H9 (cell line): ENCODE data around the gene CELF5. TPM values are rescaled to one million over a fixed set of nuclear protein-coding genes. Genes with fewer than 3 reads are reported as not detected.

Experiments used
- DNase-seq: peaks from one replicate; pipeline ENCODE4 v3.0.0-alpha.2; 2017
- H2AFZ ChIP-seq: one replicate; pipeline ENCODE4 v1.6.1; 2013; ENCODE audit warnings: mild to moderate bottlenecking, low read length, control low read depth, moderate library complexity
- H2AK5ac ChIP-seq: 2 replicates; pipeline ENCODE4 v1.6.1; 2013; ENCODE audit warnings: low read length, control low read depth, mixed read lengths; ENCODE audit not compliant: insufficient read length
- H2BK120ac ChIP-seq: one replicate; pipeline ENCODE4 v1.6.1; 2013; ENCODE audit warnings: low read depth, mild to moderate bottlenecking, low read length, control low read depth, inconsistent platforms; ENCODE audit not compliant: poor library complexity, severe bottlenecking
- H2BK12ac ChIP-seq: 2 replicates; pipeline ENCODE4 v1.6.1; 2013; ENCODE audit warnings: low read length, control low read depth, mixed read lengths, low read depth; ENCODE audit not compliant: insufficient read length
- H2BK15ac ChIP-seq: 2 replicates; pipeline ENCODE4 v1.6.1; 2013; ENCODE audit warnings: low read depth, low read length, control low read depth
- H2BK20ac ChIP-seq: one replicate; pipeline ENCODE4 v1.6.1; 2013; ENCODE audit warnings: low read depth, mild to moderate bottlenecking, low read length, control low read depth, inconsistent platforms; ENCODE audit not compliant: poor library complexity, severe bottlenecking
- H2BK5ac ChIP-seq: 2 replicates; pipeline ENCODE4 v1.6.1; 2013; ENCODE audit warnings: low read length, control low read depth, mixed read lengths; ENCODE audit not compliant: insufficient read length
- H3K14ac ChIP-seq: 2 replicates; pipeline ENCODE4 v1.6.1; 2013; ENCODE audit warnings: low read length, control low read depth; ENCODE audit not compliant: insufficient read depth
- H3K18ac ChIP-seq: 2 replicates; pipeline ENCODE4 v1.6.1; 2013; ENCODE audit warnings: low read depth, mild to moderate bottlenecking, mixed read lengths, low read length, control low read depth; ENCODE audit not compliant: insufficient read length
- H3K23ac ChIP-seq: 2 replicates; pipeline ENCODE4 v1.6.1; 2013; ENCODE audit warnings: low read length, control low read depth, mixed read lengths, low read depth; ENCODE audit not compliant: insufficient read length
- H3K23me2 ChIP-seq: 2 replicates; pipeline ENCODE4 v1.6.1; 2013; ENCODE audit warnings: low read depth, mild to moderate bottlenecking, mixed read lengths, low read length, control low read depth; ENCODE audit not compliant: insufficient read length, poor library complexity, severe bottlenecking
- H3K27ac ChIP-seq: 2 replicates; pipeline ENCODE4 v1.5.1; 2013; ENCODE audit warnings: low read length, control low read depth, mixed read lengths, low read depth; ENCODE audit not compliant: insufficient read length
- H3K27me3 ChIP-seq: 2 replicates; pipeline ENCODE4 v1.6.1; 2013; ENCODE audit warnings: low read length, control low read depth, inconsistent platforms; ENCODE audit not compliant: insufficient read depth
- H3K4ac ChIP-seq: 2 replicates; pipeline ENCODE4 v1.6.1; 2013; ENCODE audit warnings: low read depth, mild to moderate bottlenecking, control low read depth, inconsistent platforms, low read length, moderate library complexity
- H3K4me1 ChIP-seq: 2 replicates; pipeline ENCODE4 v1.6.1; 2013; ENCODE audit warnings: low read length, control low read depth, inconsistent platforms; ENCODE audit not compliant: insufficient read depth
- H3K4me2 ChIP-seq: 2 replicates; pipeline ENCODE4 v1.6.1; 2013; ENCODE audit warnings: low read length, control low read depth, mixed read lengths; ENCODE audit not compliant: insufficient read length, insufficient read depth
- H3K56ac ChIP-seq: 2 replicates; pipeline ENCODE4 v1.6.1; 2013; ENCODE audit warnings: low read depth, mild to moderate bottlenecking, mixed read lengths, low read length, control low read depth; ENCODE audit not compliant: insufficient read length
- H3K79me1 ChIP-seq: 2 replicates; pipeline ENCODE4 v1.6.1; 2013; ENCODE audit warnings: low read depth, mild to moderate bottlenecking, moderate library complexity, low read length, control low read depth, inconsistent platforms; ENCODE audit not compliant: insufficient read depth, poor library complexity, severe bottlenecking
- H3K79me2 ChIP-seq: 2 replicates; pipeline ENCODE4 v1.6.1; 2013; ENCODE audit warnings: low read length, control low read depth, inconsistent platforms; ENCODE audit not compliant: insufficient read depth
- H3K9ac ChIP-seq: 2 replicates; pipeline ENCODE4 v1.6.1; 2013; ENCODE audit warnings: low read length, control low read depth, mixed read lengths; ENCODE audit not compliant: insufficient read length; ENCODE audit errors: extremely low read depth
- H3K9me3 ChIP-seq: one replicate; pipeline ENCODE4 v1.6.1; 2013; ENCODE audit warnings: low read depth, low read length, inconsistent platforms; ENCODE audit not compliant: control insufficient read depth
- H3T11ph ChIP-seq: one replicate; pipeline ENCODE4 v1.6.1; 2013; ENCODE audit warnings: mild to moderate bottlenecking, low read length, control low read depth, inconsistent platforms
- H4K20me1 ChIP-seq: one replicate; pipeline ENCODE4 v1.6.1; 2013; ENCODE audit not compliant: control insufficient read depth, insufficient read length, insufficient read depth
- H4K5ac ChIP-seq: 2 replicates; pipeline ENCODE4 v1.6.1; 2013; ENCODE audit warnings: low read depth, mild to moderate bottlenecking, mixed read lengths, low read length, control low read depth; ENCODE audit not compliant: insufficient read length
- H4K8ac ChIP-seq: replicated peaks from 2 replicates; pipeline ENCODE4 v1.6.1; 2013; ENCODE audit warnings: low read length, control low read depth, mixed read lengths, low read depth; ENCODE audit not compliant: insufficient read length
- H4K91ac ChIP-seq: 2 replicates; pipeline ENCODE4 v1.6.1; 2013; ENCODE audit warnings: low read depth, mild to moderate bottlenecking, moderate library complexity, mixed read lengths, low read length, control low read depth; ENCODE audit not compliant: insufficient read length
- H3K27ac Mint-ChIP-seq, 3 experiments: 2 replicates in 2 of 3; 3 replicates in 1 of 3; pipeline ENCODE4 v1.8.0; 2020 to 2021; ENCODE audit warnings: mixed read lengths in 3 of 3, mild to moderate bottlenecking in 1 of 3, moderate library complexity in 1 of 3
- H3K27me3 Mint-ChIP-seq: 2 replicates; pipeline ENCODE4 v1.8.0; 2021; ENCODE audit warnings: low read depth, mild to moderate bottlenecking, moderate library complexity, mixed read lengths
- H3K36me3 Mint-ChIP-seq, 3 experiments: 2 replicates in 2 of 3; 3 replicates in 1 of 3; pipeline ENCODE4 v1.8.0; 2020 to 2021; ENCODE audit warnings: low read depth in 3 of 3, mixed read lengths in 3 of 3; ENCODE audit not compliant: insufficient read depth in 1 of 3
- H3K4me1 Mint-ChIP-seq, 2 experiments: 2 replicates each; pipeline ENCODE4 v1.8.0; 2020; ENCODE audit warnings: mixed read lengths in 2 of 2
- H3K4me3 Mint-ChIP-seq, 2 experiments: 2 replicates in 1 of 2; 3 replicates in 1 of 2; pipeline ENCODE4 v1.8.0; 2020 to 2021; ENCODE audit warnings: mild to moderate bottlenecking in 2 of 2, mixed read lengths in 2 of 2, moderate library complexity in 1 of 2
- H3K9me3 Mint-ChIP-seq, 2 experiments: 2 replicates in 1 of 2; 3 replicates in 1 of 2; pipeline ENCODE4 v1.8.0; 2020; ENCODE audit warnings: mild to moderate bottlenecking in 2 of 2, mixed read lengths in 2 of 2, moderate library complexity in 1 of 2
- CTCF ChIP-seq: fragments of 200-600 bp; sonication (generic); conservative IDR thresholded peaks from 3 replicates; pipeline ENCODE4 v1.8.0; 2021; ENCODE audit warnings: antibody characterized with exemption, mild to moderate bottlenecking
- WGBS: extraction: QIAGEN DNeasy Blood & Tissue Kit; methylation state at CpG from one replicate; pipeline ENCODE4 v1.1.7; 2013; ENCODE audit warnings: missing lambda C conversion rate, low lambda C conversion rate, mixed read lengths; ENCODE audit not compliant: insufficient read length; ENCODE audit errors: extremely low coverage; 5-methylcytosine and 5-hydroxymethylcytosine counted together
- total RNA-seq: library from RNA; stranded (reverse); gene quantifications from 2 replicates; pipeline ENCODE4 v1.2.1, GENCODE V29; 2021

CELF5 gene
- total RNA-seq, 1 experiment from 2014 or later: 4.8 TPM

GRCh38 chr19:3338541-3339181, 114.2 kb downstream of the CELF5 start:
- H3K23me2 ChIP-seq: no peaks in the 10 kb centered on the region
- no peaks in the 10 kb centered on the region; a peak in 2 of 5 replicates for H3K9me3 Mint-ChIP-seq
- no CpG with 5 or more reads among the region's 12 CpGs for WGBS

More at GRCh38 chr19:3338541-3339181, 114.2 kb downstream of the CELF5 start:
- Histone ChIP-seq H2BK12ac (no peak overlapping the region), H3K56ac (no peak overlapping the region), H2BK120ac (no peak overlapping the region), H3T11ph (no peak overlapping the region), H2AK5ac (no peak overlapping the region), H4K91ac (no peak overlapping the region), H3K14ac (no peak overlapping the region), H2BK15ac (no peak overlapping the region), H3K79me2 (no peaks in the 10 kb centered on the region), H3K23ac (no peak overlapping the region), H3K4ac (no peak overlapping the region), H3K27me3 (no peaks in the 10 kb centered on the region), H4K20me1 (no peaks in the 10 kb centered on the region), H2BK20ac (no peak overlapping the region), H3K4me1 (no peaks in the 10 kb centered on the region), H3K9ac (no peak overlapping the region), H3K9me3 (no peaks in the 10 kb centered on the region), H3K79me1 (no peaks in the 10 kb centered on the region), H2BK5ac (no peak overlapping the region), H3K27ac (no peak overlapping the region), H2AFZ (no peak overlapping the region), H3K4me2 (no peak overlapping the region), H4K5ac (no peak overlapping the region), H4K8ac (no peak overlapping the region), H3K18ac (no peak overlapping the region)
- no peak overlapping the region for H3K4me3 Mint-ChIP-seq
- H3K27me3 Mint-ChIP-seq: peaks cover 46% of the 10 kb centered on the region
- H3K4me1 Mint-ChIP-seq: no peaks in the 10 kb centered on the region
- no peak overlapping the region for H3K27ac Mint-ChIP-seq
- no peaks in the 10 kb centered on the region for H3K36me3 Mint-ChIP-seq
- TF ChIP-seq CTCF: no peak
- no peak for DNase-seq
